ENCODE data around the gene RPLP2.

DNA sequence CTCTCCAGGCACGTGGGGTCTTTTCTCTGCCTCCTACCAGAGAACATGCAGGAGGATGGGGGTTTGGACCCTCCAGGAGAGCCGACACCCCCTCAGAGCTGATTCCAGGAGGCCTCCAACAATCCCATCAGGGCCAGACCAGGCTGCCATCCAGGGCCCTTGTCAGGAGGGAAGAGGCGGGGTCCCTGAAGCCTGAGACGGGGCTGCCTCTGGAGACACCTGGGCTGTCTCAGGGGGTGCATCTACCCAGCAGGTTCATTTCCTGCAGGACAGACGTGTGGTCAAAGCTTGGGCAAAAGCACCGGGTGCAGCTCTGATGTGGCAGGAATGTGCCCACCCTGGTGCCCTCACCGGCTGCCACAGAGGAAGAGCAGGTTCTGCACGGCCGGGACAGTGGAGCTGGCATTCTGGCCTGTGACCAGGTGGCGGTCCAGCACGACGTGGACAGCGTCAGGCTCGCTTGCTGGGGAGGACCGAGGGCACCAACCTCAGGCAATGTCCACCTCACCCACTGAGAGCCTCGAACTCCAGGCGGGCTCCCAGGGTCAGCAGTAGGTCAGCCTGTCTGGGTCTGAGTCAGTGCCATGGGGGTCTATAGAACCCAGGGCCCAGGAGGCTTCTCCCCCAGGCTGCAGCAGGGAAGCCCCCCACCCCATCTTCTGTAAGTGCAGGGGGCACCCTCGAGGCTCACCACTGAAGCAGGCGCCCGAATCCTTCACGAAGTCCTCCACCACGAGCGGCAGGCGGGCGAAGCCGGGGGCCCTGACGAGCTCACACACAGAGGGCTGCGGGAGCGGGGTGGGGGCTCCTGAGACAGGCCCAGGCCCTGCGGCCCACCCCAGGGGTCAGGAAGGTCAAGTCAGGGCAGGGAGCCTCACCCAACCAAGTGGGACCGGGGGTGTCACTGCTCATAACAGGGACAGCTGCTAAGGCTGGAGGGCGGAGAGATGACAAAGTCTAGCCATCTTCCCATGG is 38.8 kb upstream of the RPLP2 start:
- no peak for TF ChIP-seq KLF8 (tag by site-specific recombination; IDR thresholded peaks at IDR 0.05)
- TF ChIP-seq PRDM4 (tag by site-specific recombination; IDR thresholded peaks at IDR 0.05): no peak
- TF ChIP-seq, protein P1, sequence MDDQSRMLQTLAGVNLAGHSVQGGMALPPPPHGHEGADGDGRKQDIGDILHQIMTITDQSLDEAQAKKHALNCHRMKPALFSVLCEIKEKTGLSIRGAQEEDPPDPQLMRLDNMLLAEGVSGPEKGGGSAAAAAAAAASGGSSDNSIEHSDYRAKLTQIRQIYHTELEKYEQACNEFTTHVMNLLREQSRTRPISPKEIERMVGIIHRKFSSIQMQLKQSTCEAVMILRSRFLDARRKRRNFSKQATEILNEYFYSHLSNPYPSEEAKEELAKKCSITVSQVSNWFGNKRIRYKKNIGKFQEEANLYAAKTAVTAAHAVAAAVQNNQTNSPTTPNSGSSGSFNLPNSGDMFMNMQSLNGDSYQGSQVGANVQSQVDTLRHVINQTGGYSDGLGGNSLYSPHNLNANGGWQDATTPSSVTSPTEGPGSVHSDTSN (CRISPR knock-in tag; IDR thresholded peaks at IDR 0.05): no peak

Data from HEK293 (cell line).